GM12878 (cell line): ENCODE results near the gene GRIK2. TPM values are rescaled to one million over a fixed set of nuclear protein-coding genes. Genes with fewer than 3 reads are reported as not detected.

Experiments
- ATAC-seq: fragments of 200-7000 bp; cut with Tn5 transposase; 3 replicates; pipeline ENCODE4 v1.9.1; 2020; ENCODE audit warnings: mild to moderate bottlenecking, moderate library complexity
- BruUV-seq: library from RNA; stranded (reverse); fragments of 400-500 nt; replicated peaks from 2 replicates; lab custom pipeline; 2021; lab: Mats Ljungman, UMichigan
- CTCF ChIA-PET: fragments of 300-600 bp; sonication (Branson Sonifier 250); formaldehyde crosslinking; extraction: SDS; loops from one replicate; lab custom pipeline; 2021; ENCODE audit warnings: inconsistent platforms; lab: Yijun Ruan, JAX
- POLR2A ChIA-PET: fragments of 350-600 bp; formaldehyde crosslinking; extraction: SDS; loops from one replicate; lab custom pipeline; 2021; ENCODE audit warnings: inconsistent platforms; lab: Charles Lee
- RAD21 ChIA-PET: fragments of 300-600 bp; sonication (Branson Sonifier 250); formaldehyde crosslinking; loops from one replicate; lab custom pipeline; 2023; ENCODE audit warnings: antibody characterized with exemption; ENCODE audit not compliant: unreplicated experiment; lab: Charles Lee
- SMC1A ChIA-PET: fragments of 300-600 bp; sonication (Branson Sonifier 250); formaldehyde crosslinking; loops from one replicate; lab custom pipeline; 2023; ENCODE audit not compliant: unreplicated experiment, uncharacterized antibody; lab: Charles Lee
- DNase-seq: peaks from one replicate; pipeline ENCODE4 v3.0.0-alpha.2; 2011; ENCODE audit warnings: low read depth, low spot score
- FAIRE-seq: peaks from 3 replicates; lab custom pipeline; 2011; peaks lifted over from hg19 to GRCh38; lab: Jason Lieb, UNC
- H2AFZ ChIP-seq: 2 replicates; pipeline ENCODE4 v1.6.0; 2011; ENCODE audit warnings: low read depth, low read length, control low read depth; ENCODE audit not compliant: control insufficient read depth
- H3K27ac ChIP-seq: 2 replicates; pipeline ENCODE4 v1.5.1; 2011; ENCODE audit warnings: control low read depth; ENCODE audit not compliant: control insufficient read depth, insufficient read depth
- H3K27me3 ChIP-seq, 2 experiments: replicated peaks in 1 of 2; 2 replicates each; pipeline versions ENCODE4 v1.6.0 to v1.6.1; 2011; ENCODE audit warnings: low read length in 1 of 2; ENCODE audit not compliant: control insufficient read depth in 2 of 2, insufficient read depth in 2 of 2
- H3K36me3 ChIP-seq, 2 experiments: 2 replicates each; pipeline ENCODE4 v1.5.1; 2011; ENCODE audit warnings: low read length in 1 of 2; ENCODE audit not compliant: control insufficient read depth in 2 of 2, insufficient read depth in 2 of 2
- H3K4me1 ChIP-seq: 2 replicates; pipeline ENCODE4 v1.6.1; 2011; ENCODE audit warnings: mild to moderate bottlenecking, low read length, moderate library complexity, mixed read lengths; ENCODE audit not compliant: control insufficient read depth, insufficient read depth
- H3K4me2 ChIP-seq: 2 replicates; pipeline ENCODE4 v1.6.0; 2011; ENCODE audit warnings: control low read depth; ENCODE audit not compliant: control insufficient read depth, insufficient read depth
- H3K4me3 ChIP-seq: fragments of 200-600 bp; sonication (generic); 2 replicates; pipeline ENCODE4 v1.5.1; 2016
- H3K79me2 ChIP-seq: 2 replicates; pipeline ENCODE4 v1.6.0; 2011; ENCODE audit warnings: low read length; ENCODE audit not compliant: control insufficient read depth, insufficient read depth
- H3K9ac ChIP-seq: 2 replicates; pipeline ENCODE4 v1.8.0; 2011; ENCODE audit warnings: low read length, control low read depth, mixed read lengths; ENCODE audit not compliant: control insufficient read depth, insufficient read depth
- H3K9me3 ChIP-seq: replicated peaks from 3 replicates; pipeline ENCODE4 v1.5.1; 2011; ENCODE audit warnings: mild to moderate bottlenecking, low read length; ENCODE audit not compliant: control insufficient read depth, insufficient read depth
- H4K20me1 ChIP-seq: 2 replicates; pipeline ENCODE4 v1.6.0; 2011; ENCODE audit not compliant: control insufficient read depth, insufficient read depth
- CREB1 ChIP-seq: IDR thresholded peaks from 2 replicates; pipeline ENCODE4 v1.6.1; 2012; ENCODE audit warnings: low read depth, mild to moderate bottlenecking, inconsistent platforms
- GABPA ChIP-seq: IDR thresholded peaks from 2 replicates; pipeline ENCODE4 v1.6.1; 2014; ENCODE audit warnings: antibody characterized with exemption, low read depth, mild to moderate bottlenecking, inconsistent platforms
- HDAC2 ChIP-seq: fragments of 200-600 bp; sonication (generic); IDR thresholded peaks from 2 replicates; pipeline ENCODE4 v1.6.1; 2017
- IKZF2 ChIP-seq, 2 experiments: fragments of 450-650 bp; IDR thresholded peaks; 2 replicates each; pipeline ENCODE4 v1.6.1; 2017; ENCODE audit warnings: mild to moderate bottlenecking in 2 of 2, moderate library complexity in 2 of 2
- PAX5 ChIP-seq: IDR thresholded peaks from 2 replicates; pipeline ENCODE4 v1.6.1; 2011; ENCODE audit warnings: low read depth, low read length, borderline replicate concordance
- WGBS: methylation state at CpG from one replicate; pipeline ENCODE4 v1.1.6; 2016; ENCODE audit warnings: low lambda C conversion rate; ENCODE audit not compliant: insufficient replicate concordance, insufficient coverage; ENCODE audit errors: missing lambda C conversion rate; 5-methylcytosine and 5-hydroxymethylcytosine counted together
- in situ Hi-C: fragments of 300-500 bp; cut with MboI; formaldehyde crosslinking; loops from 9 replicates; pipeline ENCODE4 v1.14.3; 2018; ENCODE audit warnings: mixed read lengths
- intact Hi-C: fragments of 100-400 bp; cut with micrococcal nuclease; formaldehyde crosslinking; loops from one replicate; pipeline ENCODE4 v1.14.2; 2022; ENCODE audit not compliant: unreplicated experiment
- polyA plus RNA-seq, 11 experiments: library from polyadenylated mRNA; depleted of rRNA in 4 of 11; unstranded in 6 of 11; stranded (reverse) in 5 of 11; fragments of >200 nt; fragmentation: Nextera tagmentation in 4 of 11; fragmentation: Illumina TruSeq in 1 of 11; extraction: Ambion mirVana in 4 of 11; extraction: Trizol in 1 of 11; gene quantifications; 1 replicate in 1 of 11; 2 replicates in 10 of 11; pipeline versions ENCODE4 v1.2.1 to v1.2.3, GENCODE V29; 2011 to 2016; ENCODE audit warnings: inconsistent platforms in 2 of 11, missing spikeins in 2 of 11, low read depth in 1 of 11
- total RNA-seq, 4 experiments: library from RNA; depleted of rRNA in 3 of 4; stranded (reverse); fragments of >200 nt in 3 of 4; fragmentation: Illumina TruSeq in 1 of 4; extraction: Trizol in 1 of 4; gene quantifications; 2 replicates each; pipeline versions ENCODE4 v1.2.1 to v1.2.3, GENCODE V29; 2013 to 2021
- TF ChIP-seq, protein P1 (sequence below): fragments of 450-650 bp; IDR thresholded peaks from 2 replicates; pipeline ENCODE4 v1.6.1; 2017; ENCODE audit warnings: mild to moderate bottlenecking, low read depth, inconsistent platforms; ENCODE audit not compliant: poor library complexity, severe bottlenecking
- TF ChIP-seq, protein P2 (sequence below): IDR thresholded peaks from 2 replicates; pipeline ENCODE4 v1.6.1; 2012; ENCODE audit warnings: improper control_type of control experiment, low read depth, low read length; ENCODE audit not compliant: insufficient replicate concordance
- TF ChIP-seq, protein P3 (sequence below): fragments of 450-650 bp; formaldehyde crosslinking; IDR thresholded peaks from 2 replicates; pipeline ENCODE4 v1.5.0; 2022; ENCODE audit warnings: mild to moderate bottlenecking, missing genetic modification characterization

GRIK2 gene
- total and polyA plus RNA-seq, 10 of the 15 experiments (the other 5 are each of a cell fraction or from before 2014, with no cell fraction given), result not detected

DNA sequence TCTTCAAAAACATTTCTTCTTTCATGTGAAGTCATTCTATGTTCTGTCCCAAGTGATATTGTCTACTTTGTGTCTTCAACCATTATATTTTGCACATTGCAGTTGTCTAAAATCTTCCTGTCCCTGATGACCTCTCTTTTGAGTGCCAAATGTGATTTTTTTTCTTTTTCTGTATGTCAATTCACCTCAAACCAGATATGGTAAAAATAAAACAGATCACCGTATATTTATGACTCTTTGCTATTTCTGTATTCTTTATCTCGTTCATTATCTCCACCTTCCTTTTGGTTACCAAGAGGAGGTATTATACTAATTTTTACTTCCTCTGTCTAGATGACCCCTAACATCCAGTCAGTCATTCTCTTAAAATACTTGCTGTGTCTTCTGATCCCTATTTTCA lies 165.2 kb downstream of the GRIK2 start:
- WGBS, result 50% methylated on average over 2 of the region's 2 CpGs
- Histone ChIP-seq H3K9me3 (no peaks in the 10 kb centered on the region), H3K4me1 (no peaks in the 10 kb centered on the region), H3K4me3 (no peak overlapping the region), H4K20me1 (no peaks in the 10 kb centered on the region), H3K27ac (no peak overlapping the region), H3K36me3 (no peaks in the 10 kb centered on the region), H2AFZ (no peak overlapping the region), H3K4me2 (no peak overlapping the region), H3K79me2 (no peaks in the 10 kb centered on the region), H3K9ac (no peak overlapping the region), H3K27me3 (no peaks in the 10 kb centered on the region)
- ATAC-seq (no peak), FAIRE-seq (no peak), DNase-seq (no peak)
- ChIA-PET CTCF (no interaction called here), RAD21 (no interaction called here), POLR2A (no interaction called here), SMC1A (no interaction called here)
- TF ChIP-seq, protein P1, sequence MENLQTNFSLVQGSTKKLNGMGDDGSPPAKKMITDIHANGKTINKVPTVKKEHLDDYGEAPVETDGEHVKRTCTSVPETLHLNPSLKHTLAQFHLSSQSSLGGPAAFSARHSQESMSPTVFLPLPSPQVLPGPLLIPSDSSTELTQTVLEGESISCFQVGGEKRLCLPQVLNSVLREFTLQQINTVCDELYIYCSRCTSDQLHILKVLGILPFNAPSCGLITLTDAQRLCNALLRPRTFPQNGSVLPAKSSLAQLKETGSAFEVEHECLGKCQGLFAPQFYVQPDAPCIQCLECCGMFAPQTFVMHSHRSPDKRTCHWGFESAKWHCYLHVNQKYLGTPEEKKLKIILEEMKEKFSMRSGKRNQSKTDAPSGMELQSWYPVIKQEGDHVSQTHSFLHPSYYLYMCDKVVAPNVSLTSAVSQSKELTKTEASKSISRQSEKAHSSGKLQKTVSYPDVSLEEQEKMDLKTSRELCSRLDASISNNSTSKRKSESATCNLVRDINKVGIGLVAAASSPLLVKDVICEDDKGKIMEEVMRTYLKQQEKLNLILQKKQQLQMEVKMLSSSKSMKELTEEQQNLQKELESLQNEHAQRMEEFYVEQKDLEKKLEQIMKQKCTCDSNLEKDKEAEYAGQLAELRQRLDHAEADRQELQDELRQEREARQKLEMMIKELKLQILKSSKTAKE, result no peak
- TF ChIP-seq HDAC2 (no peak), GABPA (no peak), PAX5 (no peak), CREB1 (no peak), IKZF2 (IDR thresholded peaks at IDR 0.05) (no peak)
- TF ChIP-seq, protein P2, sequence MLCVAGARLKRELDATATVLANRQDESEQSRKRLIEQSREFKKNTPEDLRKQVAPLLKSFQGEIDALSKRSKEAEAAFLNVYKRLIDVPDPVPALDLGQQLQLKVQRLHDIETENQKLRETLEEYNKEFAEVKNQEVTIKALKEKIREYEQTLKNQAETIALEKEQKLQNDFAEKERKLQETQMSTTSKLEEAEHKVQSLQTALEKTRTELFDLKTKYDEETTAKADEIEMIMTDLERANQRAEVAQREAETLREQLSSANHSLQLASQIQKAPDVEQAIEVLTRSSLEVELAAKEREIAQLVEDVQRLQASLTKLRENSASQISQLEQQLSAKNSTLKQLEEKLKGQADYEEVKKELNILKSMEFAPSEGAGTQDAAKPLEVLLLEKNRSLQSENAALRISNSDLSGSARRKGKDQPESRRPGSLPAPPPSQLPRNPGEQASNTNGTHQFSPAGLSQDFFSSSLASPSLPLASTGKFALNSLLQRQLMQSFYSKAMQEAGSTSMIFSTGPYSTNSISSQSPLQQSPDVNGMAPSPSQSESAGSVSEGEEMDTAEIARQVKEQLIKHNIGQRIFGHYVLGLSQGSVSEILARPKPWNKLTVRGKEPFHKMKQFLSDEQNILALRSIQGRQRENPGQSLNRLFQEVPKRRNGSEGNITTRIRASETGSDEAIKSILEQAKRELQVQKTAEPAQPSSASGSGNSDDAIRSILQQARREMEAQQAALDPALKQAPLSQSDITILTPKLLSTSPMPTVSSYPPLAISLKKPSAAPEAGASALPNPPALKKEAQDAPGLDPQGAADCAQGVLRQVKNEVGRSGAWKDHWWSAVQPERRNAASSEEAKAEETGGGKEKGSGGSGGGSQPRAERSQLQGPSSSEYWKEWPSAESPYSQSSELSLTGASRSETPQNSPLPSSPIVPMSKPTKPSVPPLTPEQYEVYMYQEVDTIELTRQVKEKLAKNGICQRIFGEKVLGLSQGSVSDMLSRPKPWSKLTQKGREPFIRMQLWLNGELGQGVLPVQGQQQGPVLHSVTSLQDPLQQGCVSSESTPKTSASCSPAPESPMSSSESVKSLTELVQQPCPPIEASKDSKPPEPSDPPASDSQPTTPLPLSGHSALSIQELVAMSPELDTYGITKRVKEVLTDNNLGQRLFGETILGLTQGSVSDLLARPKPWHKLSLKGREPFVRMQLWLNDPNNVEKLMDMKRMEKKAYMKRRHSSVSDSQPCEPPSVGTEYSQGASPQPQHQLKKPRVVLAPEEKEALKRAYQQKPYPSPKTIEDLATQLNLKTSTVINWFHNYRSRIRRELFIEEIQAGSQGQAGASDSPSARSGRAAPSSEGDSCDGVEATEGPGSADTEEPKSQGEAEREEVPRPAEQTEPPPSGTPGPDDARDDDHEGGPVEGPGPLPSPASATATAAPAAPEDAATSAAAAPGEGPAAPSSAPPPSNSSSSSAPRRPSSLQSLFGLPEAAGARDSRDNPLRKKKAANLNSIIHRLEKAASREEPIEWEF, result no peak
- TF ChIP-seq, protein P3, sequence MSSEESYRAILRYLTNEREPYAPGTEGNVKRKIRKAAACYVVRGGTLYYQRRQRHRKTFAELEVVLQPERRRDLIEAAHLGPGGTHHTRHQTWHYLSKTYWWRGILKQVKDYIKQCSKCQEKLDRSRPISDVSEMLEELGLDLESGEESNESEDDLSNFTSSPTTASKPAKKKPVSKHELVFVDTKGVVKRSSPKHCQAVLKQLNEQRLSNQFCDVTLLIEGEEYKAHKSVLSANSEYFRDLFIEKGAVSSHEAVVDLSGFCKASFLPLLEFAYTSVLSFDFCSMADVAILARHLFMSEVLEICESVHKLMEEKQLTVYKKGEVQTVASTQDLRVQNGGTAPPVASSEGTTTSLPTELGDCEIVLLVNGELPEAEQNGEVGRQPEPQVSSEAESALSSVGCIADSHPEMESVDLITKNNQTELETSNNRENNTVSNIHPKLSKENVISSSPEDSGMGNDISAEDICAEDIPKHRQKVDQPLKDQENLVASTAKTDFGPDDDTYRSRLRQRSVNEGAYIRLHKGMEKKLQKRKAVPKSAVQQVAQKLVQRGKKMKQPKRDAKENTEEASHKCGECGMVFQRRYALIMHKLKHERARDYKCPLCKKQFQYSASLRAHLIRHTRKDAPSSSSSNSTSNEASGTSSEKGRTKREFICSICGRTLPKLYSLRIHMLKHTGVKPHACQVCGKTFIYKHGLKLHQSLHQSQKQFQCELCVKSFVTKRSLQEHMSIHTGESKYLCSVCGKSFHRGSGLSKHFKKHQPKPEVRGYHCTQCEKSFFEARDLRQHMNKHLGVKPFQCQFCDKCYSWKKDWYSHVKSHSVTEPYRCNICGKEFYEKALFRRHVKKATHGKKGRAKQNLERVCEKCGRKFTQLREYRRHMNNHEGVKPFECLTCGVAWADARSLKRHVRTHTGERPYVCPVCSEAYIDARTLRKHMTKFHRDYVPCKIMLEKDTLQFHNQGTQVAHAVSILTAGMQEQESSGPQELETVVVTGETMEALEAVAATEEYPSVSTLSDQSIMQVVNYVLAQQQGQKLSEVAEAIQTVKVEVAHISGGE (CRISPR knock-in tag), result no peak
- in situ Hi-C loops (no loop called here), intact Hi-C loops (no loop called here)
- BruUV-seq, result no TSS peak
